Superior temporal gyrus (tissue), 1 donor: Measurements from ENCODE around the gene GCDH.
"Not testable (repeated sequence)": the region's sequence is repeated elsewhere in the genome, so short reads cannot be mapped to it uniquely, and the experiment has no call there.

Source experiments
- DNase-seq: peaks from one replicate; pipeline ENCODE4 v3.0.0-alpha.2; 2016; ENCODE audit errors: extremely low spot score

Gene GCDH

GRCh38 chr19:12890787-12891552 is at the start of gene GCDH:
Gene GCDH, plus strand, starts transcription at chr19:12891160. Its CDS starts 145 bp downstream, at chr19:12891305.
- peak; percentile 100 for DNase-seq

GRCh38 chr19:12842511-12842910 is 48.4 kb upstream of the GCDH start:
- no peak for DNase-seq

- DNase-seq: no peak
Observed at GRCh38 chr19:12843328-12843727, 47.6 kb upstream of the GCDH start.

- DNase-seq: no peak
Observed at GRCh38 chr19:12843999-12844732, 46.8 kb upstream of the GCDH start.

GRCh38 chr19:12846613-12847012 is 44.3 kb upstream of the GCDH start:
- not testable (repeated sequence) for DNase-seq

- peak; percentile 79 for DNase-seq
Observed at GRCh38 chr19:12847159-12848139, 43.5 kb upstream of the GCDH start.

GRCh38 chr19:12856653-12857052 is 34.3 kb upstream of the GCDH start:
- DNase-seq: no peak

- no peak for DNase-seq
Observed at GRCh38 chr19:12858041-12858928, 32.7 kb upstream of the GCDH start.

GRCh38 chr19:12859546-12859945 is 31.4 kb upstream of the GCDH start:
- DNase-seq: no peak

GRCh38 chr19:12864143-12864542 is 26.8 kb upstream of the GCDH start:
- DNase-seq: no peak

- DNase-seq: no peak
Observed at GRCh38 chr19:12864721-12865715, 25.9 kb upstream of the GCDH start.

- no peak for DNase-seq
Observed at GRCh38 chr19:12865746-12866415, 25.1 kb upstream of the GCDH start.

- DNase-seq: no peak
Observed at GRCh38 chr19:12866416-12867119, 24.4 kb upstream of the GCDH start.

GRCh38 chr19:12867120-12868099 is 23.6 kb upstream of the GCDH start:
- no peak for DNase-seq

- no peak for DNase-seq
Observed at GRCh38 chr19:12868540-12869112, 22.3 kb upstream of the GCDH start.

GRCh38 chr19:12871681-12872080 is 19.3 kb upstream of the GCDH start:
- no peak for DNase-seq

- no peak for DNase-seq
Observed at GRCh38 chr19:12872255-12872654, 18.7 kb upstream of the GCDH start.
